HepG2 (cell line): ENCODE results near the gene IL6ST. TPM values are rescaled to one million over a fixed set of nuclear protein-coding genes. Genes with fewer than 3 reads are reported as not detected.

Source experiments
- ATAC-seq: fragments of 200-7000 bp; cut with Tn5 transposase; 3 replicates; pipeline ENCODE4 v1.9.1; 2020; ENCODE audit warnings: mild to moderate bottlenecking, moderate library complexity
- BruUV-seq: library from RNA; stranded (reverse); fragments of 400-500 nt; replicated peaks from 2 replicates; lab custom pipeline; 2021; lab: Mats Ljungman, UMichigan
- CTCF ChIA-PET: fragments of 300-600 bp; formaldehyde crosslinking; extraction: SDS; loops from one replicate; lab custom pipeline; 2021; ENCODE audit warnings: low total read pairs, inconsistent platforms, low intra/inter-chr PET ratio; lab: Yijun Ruan, JAX
- POLR2A ChIA-PET: fragments of 350-600 bp; sonication (Branson Sonifier 250); formaldehyde crosslinking; loops from one replicate; lab custom pipeline; 2020; ENCODE audit warnings: antibody characterized with exemption, inconsistent platforms; lab: Yijun Ruan, JAX
- DNase-seq: peaks from one replicate; pipeline ENCODE4 v3.0.0-alpha.2; 2015; ENCODE audit warnings: low spot score
- FAIRE-seq: peaks from 3 replicates; lab custom pipeline; 2011; peaks lifted over from hg19 to GRCh38; lab: Jason Lieb, UNC
- H2AFZ ChIP-seq: one replicate; pipeline ENCODE4 v1.6.1; 2011; ENCODE audit warnings: low read length, inconsistent platforms
- H3K27ac ChIP-seq: fragments of 300-600 bp; 3 replicates; pipeline ENCODE4 v1.8.0; 2011; ENCODE audit warnings: mixed run types, mild to moderate bottlenecking, mixed read lengths, low read length, inconsistent platforms; ENCODE audit not compliant: insufficient read depth; ENCODE audit errors: extremely low read length
- H3K27me3 ChIP-seq, 2 experiments: fragments of 200-600 bp in 1 of 2; 2 replicates in 1 of 2; 3 replicates in 1 of 2; pipeline versions ENCODE4 v1.6.0 to v1.8.0; 2011; ENCODE audit warnings: low read length in 2 of 2, mild to moderate bottlenecking in 2 of 2, moderate library complexity in 2 of 2, inconsistent platforms in 1 of 2; ENCODE audit not compliant: insufficient read depth in 2 of 2, control insufficient read depth in 1 of 2
- H3K36me3 ChIP-seq, 2 experiments: fragments of 200-600 bp in 1 of 2; replicated peaks in 1 of 2; 2 replicates in 1 of 2; 3 replicates in 1 of 2; pipeline versions ENCODE4 v1.5.1 to v1.8.0; 2011; ENCODE audit warnings: low read length in 2 of 2, inconsistent platforms in 1 of 2; ENCODE audit not compliant: insufficient read depth in 2 of 2, control insufficient read depth in 1 of 2
- H3K4me1 ChIP-seq: 2 replicates; pipeline ENCODE4 v1.5.1; 2012; ENCODE audit warnings: low read length, inconsistent platforms; ENCODE audit not compliant: insufficient read depth
- H3K4me2 ChIP-seq: 2 replicates; pipeline ENCODE4 v1.6.0; 2011; ENCODE audit warnings: low read depth, low read length, inconsistent platforms
- H3K4me3 ChIP-seq, 3 experiments: fragments of 200-600 bp in 1 of 3; sonication (generic), shearing (Covaris generic) in 1 of 3; replicated peaks in 1 of 3; 2 replicates each; pipeline ENCODE4 v1.5.1; 2011 to 2016; ENCODE audit warnings: low read length in 3 of 3, inconsistent platforms in 2 of 3, low read depth in 2 of 3, mild to moderate bottlenecking in 2 of 3, control low read depth in 1 of 3, mixed read lengths in 1 of 3; ENCODE audit not compliant: insufficient read depth in 1 of 3
- H3K79me2 ChIP-seq: one replicate; pipeline ENCODE4 v1.6.1; 2011; ENCODE audit warnings: low read length, inconsistent platforms; ENCODE audit not compliant: insufficient read depth
- H3K9ac ChIP-seq: 2 replicates; pipeline ENCODE4 v1.6.0; 2011; ENCODE audit warnings: mild to moderate bottlenecking, low read depth, low read length, inconsistent platforms; ENCODE audit not compliant: insufficient read depth
- H3K9me3 ChIP-seq: 2 replicates; pipeline ENCODE4 v1.5.1; 2012; ENCODE audit warnings: mild to moderate bottlenecking, low read length
- H4K20me1 ChIP-seq: 2 replicates; pipeline ENCODE4 v1.6.0; 2011; ENCODE audit warnings: inconsistent platforms, mild to moderate bottlenecking, low read length, moderate library complexity; ENCODE audit not compliant: insufficient read depth
- FOSL2 ChIP-seq: sonication (generic); formaldehyde crosslinking; IDR thresholded peaks from 2 replicates; pipeline ENCODE4 v1.4.0; 2020; ENCODE audit warnings: missing genetic modification reagents
- FOXJ3 ChIP-seq: sonication (generic); formaldehyde crosslinking; IDR thresholded peaks from 2 replicates; pipeline ENCODE4 v1.4.0; 2020; ENCODE audit warnings: missing genetic modification reagents, mild to moderate bottlenecking, borderline replicate concordance
- HMG20A ChIP-seq: IDR thresholded peaks from 2 replicates; pipeline ENCODE4 v1.6.1; 2016; ENCODE audit warnings: borderline replicate concordance
- YEATS4 ChIP-seq: sonication (generic); formaldehyde crosslinking; IDR thresholded peaks from 2 replicates; pipeline ENCODE4 v1.4.0; 2020; ENCODE audit warnings: missing genetic modification reagents, borderline replicate concordance
- ZFYVE20 ChIP-seq: sonication (generic); formaldehyde crosslinking; IDR thresholded peaks from 2 replicates; pipeline ENCODE4 v1.8.0; 2023; ENCODE audit warnings: low read depth, mild to moderate bottlenecking, moderate library complexity, missing genetic modification reagents, borderline replicate concordance
- ZNF709 ChIP-seq: sonication (generic); formaldehyde crosslinking; IDR thresholded peaks from 2 replicates; pipeline ENCODE4 v1.5.0; 2020; ENCODE audit warnings: mild to moderate bottlenecking, missing genetic modification reagents
- ZNF788 ChIP-seq: sonication (generic); formaldehyde crosslinking; IDR thresholded peaks from 2 replicates; pipeline ENCODE4 v1.5.0; 2020; ENCODE audit warnings: mild to moderate bottlenecking, missing genetic modification reagents, borderline replicate concordance
- WGBS: methylation state at CpG from one replicate; pipeline ENCODE4 v1.1.6; 2017; ENCODE audit warnings: low lambda C conversion rate; 5-methylcytosine and 5-hydroxymethylcytosine counted together
- in situ Hi-C: cut with HindIII; loops from 2 replicates; pipeline ENCODE4 v1.10.0; 2017; ENCODE audit warnings: low pct_unique_long_range_greater_than_20kb; ENCODE audit not compliant: extremely low pct_ligation_motif_present
- intact Hi-C: fragments of 100-400 bp; cut with micrococcal nuclease; formaldehyde crosslinking; loops from one replicate; pipeline ENCODE4 v1.10.0; 2022; ENCODE audit not compliant: unreplicated experiment
- polyA plus RNA-seq, 8 experiments: library from polyadenylated mRNA; depleted of rRNA in 3 of 8; stranded (reverse) in 7 of 8; unstranded in 1 of 8; fragments of >200 nt; fragmentation: Illumina TruSeq in 4 of 8; extraction: Trizol in 4 of 8; gene quantifications; 2 replicates each; pipeline versions ENCODE4 v1.2.1 to v1.2.3, GENCODE V29; 2011 to 2016; ENCODE audit warnings: low read depth in 4 of 8, missing spikeins in 1 of 8, mixed read lengths in 1 of 8; ENCODE audit not compliant: insufficient read depth in 1 of 8
- total RNA-seq, 5 experiments: library from RNA; depleted of rRNA; stranded (reverse); fragments of >200 nt; fragmentation: Illumina TruSeq; extraction: Trizol; gene quantifications; 2 replicates each; pipeline ENCODE4 v1.2.3, GENCODE V29; 2016; ENCODE audit warnings: low read depth in 1 of 5
- TF ChIP-seq, protein P1 (sequence below): sonication (generic); formaldehyde crosslinking; IDR thresholded peaks from 2 replicates; pipeline ENCODE4 v1.8.0; 2022; ENCODE audit warnings: missing genetic modification reagents, mild to moderate bottlenecking, inconsistent platforms, borderline replicate concordance
- TF ChIP-seq, protein P2 (sequence below): sonication (generic); formaldehyde crosslinking; IDR thresholded peaks from 2 replicates; pipeline ENCODE4 v1.8.0; 2022; ENCODE audit warnings: missing genetic modification reagents, low read depth, mild to moderate bottlenecking, borderline replicate concordance

The IL6ST gene
- total and polyA plus RNA-seq, 2 of the 13 experiments (the other 11 are each of a cell fraction or from before 2014, with no cell fraction given): 66.6 to 166 TPM

DNA sequence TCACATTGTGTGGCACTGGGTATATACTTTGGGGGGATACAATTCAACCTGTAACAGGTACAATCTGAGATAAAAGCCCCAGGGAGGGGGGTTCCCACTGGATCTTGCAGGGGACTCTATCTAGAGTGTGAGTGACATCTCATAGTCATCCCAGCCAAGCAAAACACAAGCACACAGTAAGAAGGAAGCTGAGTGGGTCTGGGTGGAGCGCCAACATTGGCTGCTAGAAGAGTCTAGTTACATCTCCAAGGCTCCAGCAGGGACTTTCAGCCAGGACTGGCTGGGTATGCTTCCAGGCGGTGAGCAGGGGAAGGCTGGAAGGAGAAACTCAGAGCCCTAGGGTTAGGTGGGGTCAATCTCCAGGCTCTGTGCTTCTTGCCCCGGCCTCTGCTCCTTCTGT is 90.6 kb downstream of the IL6ST start (continued):
- TF ChIP-seq, protein P1, sequence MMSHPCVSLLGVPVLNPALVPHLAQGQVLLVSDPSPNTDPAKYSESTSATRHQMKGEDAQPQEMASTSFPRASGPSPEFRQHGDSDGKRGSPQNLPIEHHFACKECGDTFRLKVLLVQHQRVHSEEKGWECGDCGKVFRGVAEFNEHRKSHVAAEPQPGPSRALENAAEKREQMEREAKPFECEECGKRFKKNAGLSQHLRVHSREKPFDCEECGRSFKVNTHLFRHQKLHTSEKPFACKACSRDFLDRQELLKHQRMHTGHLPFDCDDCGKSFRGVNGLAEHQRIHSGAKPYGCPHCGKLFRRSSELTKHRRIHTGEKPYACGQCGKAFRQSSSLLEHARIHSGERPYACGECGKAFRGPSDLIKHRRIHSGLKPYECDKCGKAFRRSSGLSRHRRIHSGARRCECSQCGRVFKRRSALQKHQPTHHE (CRISPR knock-in tag): no peak
- no peak for TF ChIP-seq ZFYVE20 (CRISPR knock-in tag)
- TF ChIP-seq FOSL2: no peak

DNA sequence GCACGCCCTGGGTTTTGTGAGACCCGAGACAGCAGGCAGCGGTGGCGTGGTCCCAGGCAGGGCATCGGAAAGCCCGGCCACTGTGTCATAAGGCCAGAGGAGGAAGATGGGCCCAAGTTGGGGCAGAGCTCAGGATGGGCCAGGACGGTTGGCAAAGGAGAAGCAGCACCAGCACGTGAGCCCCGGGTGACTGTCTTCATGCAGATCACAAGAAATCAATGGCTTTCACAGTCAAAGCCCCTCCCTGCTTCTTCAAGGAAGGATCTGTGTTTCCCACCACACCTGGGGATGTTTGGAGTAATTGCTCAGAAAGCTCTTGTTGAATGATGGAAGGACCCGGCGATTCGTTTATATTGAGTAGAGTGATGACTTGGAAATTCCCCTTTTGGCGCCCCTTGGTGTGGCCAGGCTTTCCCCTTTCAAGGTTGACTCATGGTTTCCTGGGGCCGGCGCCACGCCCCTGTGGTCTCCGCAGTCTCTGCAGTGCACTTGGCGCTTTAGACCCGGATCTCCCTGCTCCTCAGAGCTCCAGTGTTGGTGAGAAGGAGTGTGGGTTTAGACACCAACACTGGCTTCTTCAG is 91.6 kb downstream of the IL6ST start:
- H3K27ac ChIP-seq: no peak overlapping the region
- no peak for FAIRE-seq
- peaks cover 6% of the 10 kb centered on the region for H3K4me1 ChIP-seq
- H3K4me2 ChIP-seq: no peak overlapping the region
- TF ChIP-seq, protein P2, sequence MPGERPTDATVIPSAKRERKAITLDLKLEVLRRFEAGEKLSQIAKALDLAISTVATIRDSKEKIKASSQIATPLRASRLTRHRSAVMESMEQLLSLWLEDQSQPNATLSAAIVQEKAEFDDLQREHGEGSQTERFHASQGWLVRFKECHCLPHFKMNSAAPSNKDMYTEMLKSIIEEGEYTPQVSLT: no peak
- TF ChIP-seq FOXJ3 (CRISPR knock-in tag) (no peak), ZNF709 (no peak), YEATS4 (CRISPR knock-in tag) (no peak), ZNF788 (CRISPR knock-in tag) (no peak), HMG20A (no peak)
- no peak overlapping the region for H2AFZ ChIP-seq
- in situ Hi-C loops: no loop called here
- 0 out of 5 replicates have a peak, but pooled peaks cover 0 to 3% of the 10 kb centered on the region in 2 experiments for H3K27me3 ChIP-seq
- BruUV-seq: no TSS peak
- H3K36me3 ChIP-seq: no peaks in the 10 kb centered on the region
- ChIA-PET CTCF (no interaction called here), POLR2A (no interaction called here)
- no peak for DNase-seq
- intact Hi-C loops: no loop called here
- no peaks in the 10 kb centered on the region for H3K9me3 ChIP-seq
- no peaks in the 10 kb centered on the region for H4K20me1 ChIP-seq
- no peak overlapping the region for H3K4me3 ChIP-seq
- WGBS: 47% methylated on average over 12 of the region's 19 CpGs
- no peak overlapping the region for H3K9ac ChIP-seq
- no peaks in the 10 kb centered on the region for H3K79me2 ChIP-seq
- ATAC-seq: no peak
